Natural killer cell treated with Interleukin-12 subunit alpha and Interleukin-12 subunit beta and Interleukin-15 and Interleukin-18, amount 100 ng/mL, for 72 hours (primary cell): ENCODE measurements around the gene OR10Z1. TPM values are rescaled to one million over a fixed set of nuclear protein-coding genes. Genes with fewer than 3 reads are reported as not detected.

Experiments
- ATAC-seq, 2 donors: fragments of 150-1000 bp; cut with Tn5 transposase in 1 of 2; sonication (Bioruptor Pico), chemical (Tn5 transposase) in 1 of 2; 2 replicates each; pipeline ENCODE4 v1.10.0; 2021
- DNase-seq: peaks from one replicate; pipeline ENCODE4 v3.0.0; 2022; ENCODE audit warnings: low spot score
- H3K27ac Mint-ChIP-seq, 2 donors: 1 replicate in 1 of 2; 2 replicates in 1 of 2; pipeline ENCODE4 v1.8.0; 2022; ENCODE audit warnings: mixed read lengths in 2 of 2, mild to moderate bottlenecking in 1 of 2, moderate library complexity in 1 of 2
- H3K27me3 Mint-ChIP-seq, 2 donors: 1 replicate in 1 of 2; 2 replicates in 1 of 2; pipeline ENCODE4 v1.8.0; 2022; ENCODE audit warnings: mixed read lengths in 2 of 2
- H3K36me3 Mint-ChIP-seq: one replicate; pipeline ENCODE4 v1.8.0; 2022; ENCODE audit warnings: mixed read lengths
- H3K4me1 Mint-ChIP-seq, 2 donors: 1 replicate in 1 of 2; 2 replicates in 1 of 2; pipeline ENCODE4 v1.8.0; 2022; ENCODE audit warnings: low read depth in 2 of 2, mixed read lengths in 2 of 2, mild to moderate bottlenecking in 1 of 2
- H3K4me3 Mint-ChIP-seq: one replicate; pipeline ENCODE4 v1.8.0; 2022; ENCODE audit warnings: mixed read lengths
- H3K9me3 Mint-ChIP-seq: 2 replicates; pipeline ENCODE4 v1.8.0; 2022; ENCODE audit warnings: mixed read lengths
- total RNA-seq, 2 donors: library from RNA; stranded (reverse); gene quantifications; one replicate each; pipeline ENCODE4 v1.2.3, GENCODE V29; 2022

The OR10Z1 gene
- total RNA-seq, 2 donors from 2014 or later: not detected

DNA sequence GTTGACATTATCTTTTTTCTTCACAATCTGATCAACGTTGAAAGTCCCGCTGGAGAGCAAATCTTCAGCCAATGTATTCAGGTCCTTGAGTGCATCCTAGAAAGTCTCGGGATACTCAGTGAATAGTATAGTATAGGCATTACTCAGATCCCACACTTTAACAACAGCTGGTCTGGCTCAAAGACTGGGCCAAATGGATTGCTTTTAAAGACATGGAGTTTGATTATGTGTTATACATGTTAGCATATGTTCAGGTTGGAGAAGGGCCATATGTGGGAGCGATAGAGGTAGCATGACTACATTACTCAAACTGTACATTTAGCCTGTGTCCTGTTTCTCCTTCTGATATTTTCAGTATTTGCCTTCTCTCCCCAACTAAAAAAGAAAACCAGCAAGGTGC is 33.1 kb downstream of the OR10Z1 start:
- Mint-ChIP-seq H3K27me3 (peaks cover 6 to 17% of the 10 kb centered on the region in 2 donors), H3K4me3 (no peak overlapping the region), H3K4me1 (no peaks in the 10 kb centered on the region), H3K9me3 (no peaks in the 10 kb centered on the region), H3K36me3 (no peaks in the 10 kb centered on the region), H3K27ac (no peak overlapping the region)
- DNase-seq: no peak
- ATAC-seq: no peak

GRCh38 chr1:158638904-158639303 is 33.8 kb downstream of the OR10Z1 start:
- no peak overlapping the region for H3K27ac Mint-ChIP-seq
- H3K4me3 Mint-ChIP-seq: no peak overlapping the region
- H3K27me3 Mint-ChIP-seq: peaks cover 6 to 17% of the 10 kb centered on the region in 2 donors
- no peak for ATAC-seq
- H3K4me1 Mint-ChIP-seq: no peaks in the 10 kb centered on the region
- DNase-seq: no peak
- H3K36me3 Mint-ChIP-seq: no peaks in the 10 kb centered on the region
- H3K9me3 Mint-ChIP-seq: no peaks in the 10 kb centered on the region

DNA sequence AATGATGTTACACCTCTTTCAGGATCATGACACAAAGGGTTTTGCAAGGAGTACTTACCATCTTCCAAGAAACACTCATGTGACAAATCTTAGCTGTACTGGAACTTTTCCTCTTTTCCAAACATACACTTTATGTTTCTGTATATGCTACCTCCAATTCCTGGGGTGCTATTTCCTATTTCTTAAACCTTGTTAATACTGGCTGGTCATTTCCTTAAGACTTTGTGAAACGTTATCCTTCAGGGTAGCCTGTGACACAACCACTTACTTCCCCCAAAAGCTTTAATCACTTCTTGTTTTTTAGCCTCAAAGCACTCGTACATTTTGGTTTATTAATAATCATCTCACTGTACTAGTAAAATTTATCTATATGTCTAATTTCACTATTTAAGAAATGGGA is 39.4 kb downstream of the OR10Z1 start:
- ATAC-seq (no peak), DNase-seq (no peak)
- Mint-ChIP-seq H3K4me1 (peaks cover 12 to 16% of the 10 kb centered on the region in 2 donors), H3K9me3 (no peaks in the 10 kb centered on the region), H3K36me3 (no peaks in the 10 kb centered on the region), H3K27me3 (no peaks in the 10 kb centered on the region), H3K27ac (no peak overlapping the region), H3K4me3 (no peak overlapping the region)

- H3K9me3 Mint-ChIP-seq: no peaks in the 10 kb centered on the region
- peak in 1 of 2 donors; percentile 53 for ATAC-seq
- H3K36me3 Mint-ChIP-seq: no peaks in the 10 kb centered on the region
- no peak for DNase-seq
- peaks cover 12 to 16% of the 10 kb centered on the region in 2 donors for H3K4me1 Mint-ChIP-seq
- peak overlapping the region; percentile 27 to 56 for H3K27ac Mint-ChIP-seq
- peaks cover 0 to 1% of the 10 kb centered on the region in 2 donors for H3K27me3 Mint-ChIP-seq
- peak overlapping the region; percentile 47 for H3K4me3 Mint-ChIP-seq
These were observed 41.4 kb downstream of the OR10Z1 start for GRCh38 chr1:158646465-158646864.

- ATAC-seq (no peak), DNase-seq (no peak)
- no peaks in the 10 kb centered on the region for H3K36me3 Mint-ChIP-seq
- peaks cover 12 to 22% of the 10 kb centered on the region in 2 donors for H3K4me1 Mint-ChIP-seq
- H3K27me3 Mint-ChIP-seq: peaks cover 4 to 7% of the 10 kb centered on the region in 2 donors
- no peak overlapping the region for H3K4me3 Mint-ChIP-seq
- no peaks in the 10 kb centered on the region for H3K9me3 Mint-ChIP-seq
- H3K27ac Mint-ChIP-seq: no peak overlapping the region
These were observed 44.0 kb downstream of the OR10Z1 start for GRCh38 chr1:158649052-158649451.

DNA sequence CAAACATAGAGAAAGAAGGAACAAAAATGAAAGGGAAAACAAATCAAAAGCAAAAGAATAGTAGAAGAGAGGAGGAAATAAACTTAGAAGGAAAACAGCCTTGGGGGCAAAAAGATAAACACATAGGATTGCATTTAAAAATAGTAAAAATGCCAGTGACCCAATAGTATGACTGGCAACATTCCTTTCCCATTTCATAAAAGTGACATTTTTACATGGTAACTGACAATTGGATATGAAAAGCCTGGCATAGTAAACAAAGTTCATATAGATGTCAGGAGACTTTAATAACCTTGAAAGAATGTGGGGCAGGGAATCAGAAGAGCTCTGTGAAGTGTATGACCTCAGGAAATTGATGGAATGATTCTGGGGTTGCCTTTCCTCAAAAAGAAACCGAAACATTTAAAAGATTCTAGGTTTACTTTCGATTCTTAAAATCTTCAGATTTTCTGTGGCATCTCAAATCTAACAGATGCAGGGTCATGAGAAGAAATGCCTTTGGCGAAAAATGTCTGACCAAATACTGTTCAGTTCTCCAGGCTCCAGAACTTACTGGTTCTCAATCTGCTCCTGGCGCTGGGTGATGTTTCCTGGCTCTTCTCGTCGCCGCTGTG is 47.8 kb downstream of the OR10Z1 start:
- no peak for DNase-seq
- no peaks in the 10 kb centered on the region for H3K36me3 Mint-ChIP-seq
- no peak for ATAC-seq
- peaks cover 0 to 6% of the 10 kb centered on the region in 2 donors for H3K4me1 Mint-ChIP-seq
- H3K27ac Mint-ChIP-seq: no peak overlapping the region
- H3K27me3 Mint-ChIP-seq: peaks cover 5 to 7% of the 10 kb centered on the region in 2 donors
- no peaks in the 10 kb centered on the region for H3K9me3 Mint-ChIP-seq
- no peak overlapping the region for H3K4me3 Mint-ChIP-seq

DNA sequence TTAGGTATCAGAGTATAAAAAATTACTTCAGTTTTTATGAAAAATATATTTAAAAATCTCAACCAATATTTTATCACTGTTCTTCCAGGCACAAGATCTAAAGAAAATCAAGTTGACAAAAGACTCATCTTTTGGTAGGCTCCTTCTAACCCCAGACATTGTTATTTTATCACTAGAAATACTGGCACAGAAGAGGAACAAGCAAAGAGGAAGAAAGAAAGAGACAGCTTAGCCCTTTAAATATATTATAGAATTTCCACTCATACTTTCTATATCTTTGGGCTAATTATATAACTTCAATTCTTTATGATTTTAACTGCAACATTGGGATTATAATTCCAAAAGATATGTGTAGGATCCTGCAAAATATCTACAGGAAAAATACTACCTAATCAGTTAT is 49.0 kb downstream of the OR10Z1 start:
- H3K4me1 Mint-ChIP-seq: peaks cover 0 to 6% of the 10 kb centered on the region in 2 donors
- no peak for ATAC-seq
- no peak overlapping the region for H3K27ac Mint-ChIP-seq
- no peaks in the 10 kb centered on the region for H3K9me3 Mint-ChIP-seq
- no peak overlapping the region for H3K4me3 Mint-ChIP-seq
- peaks cover 5 to 7% of the 10 kb centered on the region in 2 donors for H3K27me3 Mint-ChIP-seq
- DNase-seq: no peak
- H3K36me3 Mint-ChIP-seq: no peaks in the 10 kb centered on the region

DNA sequence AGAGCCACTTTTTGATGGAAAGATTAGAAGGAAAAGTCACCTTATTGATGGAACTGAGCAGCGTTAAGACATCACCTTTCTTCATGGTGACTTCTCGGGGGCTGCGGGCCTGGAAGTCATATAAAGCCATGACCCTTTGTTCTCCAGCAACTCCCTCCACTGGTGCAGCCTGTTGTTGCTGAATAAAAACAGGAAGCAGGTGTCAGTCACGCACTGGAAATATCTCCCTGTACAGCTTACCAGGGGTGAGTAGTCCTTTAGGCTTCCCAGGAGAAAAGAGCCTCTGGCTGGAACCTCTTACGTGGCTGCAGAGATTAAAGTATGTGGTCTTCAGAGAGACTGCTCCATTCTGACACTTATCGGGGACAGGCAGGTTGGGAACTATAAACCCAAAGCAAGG is 49.5 kb downstream of the OR10Z1 start:
- Mint-ChIP-seq H3K4me1 (peaks cover 0 to 6% of the 10 kb centered on the region in 2 donors), H3K36me3 (no peaks in the 10 kb centered on the region), H3K9me3 (no peaks in the 10 kb centered on the region), H3K4me3 (no peak overlapping the region), H3K27ac (no peak overlapping the region), H3K27me3 (peaks cover 5 to 7% of the 10 kb centered on the region in 2 donors)
- DNase-seq (no peak), ATAC-seq (no peak)

Other genes starting within 250 kb of the OR10Z1 start
- gene OR10T2, start 205.8 kb upstream of the OR10Z1 start, total RNA-seq: not detected
- not detected for gene OR10K2, start 179.0 kb upstream of the OR10Z1 start, total RNA-seq
- not detected for gene OR10K1, start 143.4 kb upstream of the OR10Z1 start, total RNA-seq
- gene OR10R2, start 133.0 kb upstream of the OR10Z1 start, total RNA-seq: not detected
- gene OR6Y1, start 50.9 kb upstream of the OR10Z1 start, total RNA-seq: not detected
- gene OR6P1, start 34.7 kb upstream of the OR10Z1 start, total RNA-seq: not detected
- not detected for gene OR10X1, start 25.4 kb upstream of the OR10Z1 start, total RNA-seq
- gene SPTA1, start 81.4 kb downstream of the OR10Z1 start, total RNA-seq: under 1 TPM; 0.08 to 0.43 TPM
- not detected for gene OR6K2, start 95.4 kb downstream of the OR10Z1 start, total RNA-seq
- not detected for gene OR6K3, start 115.5 kb downstream of the OR10Z1 start, total RNA-seq
- not detected for gene OR6K6, start 149.5 kb downstream of the OR10Z1 start, total RNA-seq
- not detected for gene OR6N1, start 166.9 kb downstream of the OR10Z1 start, total RNA-seq
- gene OR6N2, start 175.9 kb downstream of the OR10Z1 start, total RNA-seq: not detected
- gene MNDA, start 226.1 kb downstream of the OR10Z1 start, total RNA-seq: not detected